Chondrocyte (in vitro differentiated cells): ENCODE results near the gene AIRE. TPM values are rescaled to one million over a fixed set of nuclear protein-coding genes. Genes with fewer than 3 reads are reported as not detected.

Source experiments
- DNase-seq: peaks from one replicate; pipeline ENCODE4 v3.0.0; 2021; ENCODE audit warnings: mixed read lengths, low spot score
- H3K27ac Mint-ChIP-seq: one replicate; pipeline ENCODE4 v1.8.0; 2021; ENCODE audit warnings: mild to moderate bottlenecking, moderate library complexity, mixed read lengths; ENCODE audit not compliant: unreplicated experiment
- H3K27me3 Mint-ChIP-seq: 2 replicates; pipeline ENCODE4 v1.8.0; 2021; ENCODE audit warnings: low read depth, mixed read lengths
- H3K36me3 Mint-ChIP-seq: 2 replicates; pipeline ENCODE4 v1.8.0; 2021; ENCODE audit warnings: low read depth, mixed read lengths
- H3K4me1 Mint-ChIP-seq: 2 replicates; pipeline ENCODE4 v1.8.0; 2021; ENCODE audit warnings: low read depth, mild to moderate bottlenecking, mixed read lengths
- H3K4me3 Mint-ChIP-seq: one replicate; pipeline ENCODE4 v1.8.0; 2021; ENCODE audit warnings: mild to moderate bottlenecking, moderate library complexity, mixed read lengths; ENCODE audit not compliant: unreplicated experiment
- H3K9me3 Mint-ChIP-seq: 2 replicates; pipeline ENCODE4 v1.8.0; 2021; ENCODE audit warnings: low read depth, mixed read lengths
- CTCF ChIP-seq: fragments of 200-600 bp; sonication (generic); IDR thresholded peaks from 2 replicates; pipeline ENCODE4 v1.5.0; 2021; ENCODE audit warnings: antibody characterized with exemption, mild to moderate bottlenecking, moderate library complexity
- total RNA-seq: library from RNA; stranded (reverse); gene quantifications from 3 replicates; pipeline ENCODE4 v1.2.1, GENCODE V29; 2021

Gene AIRE
- total RNA-seq, 1 donor from 2014 or later: not detected

- peaks cover 19% of the 10 kb centered on the region for H3K27me3 Mint-ChIP-seq
- DNase-seq: no peak
- H3K4me3 Mint-ChIP-seq: no peak overlapping the region
- no peak for TF ChIP-seq CTCF
- no peaks in the 10 kb centered on the region for H3K36me3 Mint-ChIP-seq
- H3K27ac Mint-ChIP-seq: no peak overlapping the region
- no peaks in the 10 kb centered on the region for H3K4me1 Mint-ChIP-seq
- peaks cover 6% of the 10 kb centered on the region for H3K9me3 Mint-ChIP-seq
These were observed 13.3 kb upstream of the AIRE start for GRCh38 chr21:44272284-44272858.

GRCh38 chr21:44273046-44273445 lies 12.6 kb upstream of the AIRE start:
- H3K4me1 Mint-ChIP-seq: no peaks in the 10 kb centered on the region

GRCh38 chr21:44275041-44275440 lies 10.6 kb upstream of the AIRE start:
- peaks cover 6% of the 10 kb centered on the region for H3K4me1 Mint-ChIP-seq
- H3K36me3 Mint-ChIP-seq: no peaks in the 10 kb centered on the region
- no peak overlapping the region for H3K4me3 Mint-ChIP-seq
- H3K27me3 Mint-ChIP-seq: peaks cover 23% of the 10 kb centered on the region
- H3K9me3 Mint-ChIP-seq: peaks cover 6% of the 10 kb centered on the region
- H3K27ac Mint-ChIP-seq: no peak overlapping the region
- DNase-seq: no peak
- TF ChIP-seq CTCF: no peak

More at GRCh38 chr21:44273046-44273445, 12.6 kb upstream of the AIRE start:
- no peak for DNase-seq
- Mint-ChIP-seq H3K9me3 (peaks cover 6% of the 10 kb centered on the region), H3K4me3 (no peak overlapping the region), H3K36me3 (no peaks in the 10 kb centered on the region), H3K27me3 (peaks cover 19% of the 10 kb centered on the region), H3K27ac (no peak overlapping the region)
- no peak for TF ChIP-seq CTCF

GRCh38 chr21:44279354-44280260 lies 6.1 kb upstream of the AIRE start:
- TF ChIP-seq CTCF: no peak
- H3K27me3 Mint-ChIP-seq: peaks cover 21% of the 10 kb centered on the region
- DNase-seq: no peak
- H3K27ac Mint-ChIP-seq: no peak overlapping the region
- no peak overlapping the region for H3K4me3 Mint-ChIP-seq
- H3K36me3 Mint-ChIP-seq: no peaks in the 10 kb centered on the region
- peaks cover 6% of the 10 kb centered on the region for H3K4me1 Mint-ChIP-seq
- peaks cover 6% of the 10 kb centered on the region for H3K9me3 Mint-ChIP-seq

- Mint-ChIP-seq H3K27ac (no peak overlapping the region), H3K27me3 (peaks cover 10% of the 10 kb centered on the region), H3K9me3 (no peaks in the 10 kb centered on the region), H3K4me3 (no peak overlapping the region), H3K4me1 (peaks cover 6% of the 10 kb centered on the region), H3K36me3 (no peaks in the 10 kb centered on the region)
- no peak for DNase-seq
- no peak for TF ChIP-seq CTCF
These were observed 3.9 kb upstream of the AIRE start for GRCh38 chr21:44281801-44282200.
